ENCODE data around the gene MTHFSD. TPM values are rescaled to one million over a fixed set of nuclear protein-coding genes. Genes with fewer than 3 reads are reported as not detected.

The MTHFSD gene
- total RNA-seq, 1 experiment from 2014 or later: 4.7 TPM

DNA sequence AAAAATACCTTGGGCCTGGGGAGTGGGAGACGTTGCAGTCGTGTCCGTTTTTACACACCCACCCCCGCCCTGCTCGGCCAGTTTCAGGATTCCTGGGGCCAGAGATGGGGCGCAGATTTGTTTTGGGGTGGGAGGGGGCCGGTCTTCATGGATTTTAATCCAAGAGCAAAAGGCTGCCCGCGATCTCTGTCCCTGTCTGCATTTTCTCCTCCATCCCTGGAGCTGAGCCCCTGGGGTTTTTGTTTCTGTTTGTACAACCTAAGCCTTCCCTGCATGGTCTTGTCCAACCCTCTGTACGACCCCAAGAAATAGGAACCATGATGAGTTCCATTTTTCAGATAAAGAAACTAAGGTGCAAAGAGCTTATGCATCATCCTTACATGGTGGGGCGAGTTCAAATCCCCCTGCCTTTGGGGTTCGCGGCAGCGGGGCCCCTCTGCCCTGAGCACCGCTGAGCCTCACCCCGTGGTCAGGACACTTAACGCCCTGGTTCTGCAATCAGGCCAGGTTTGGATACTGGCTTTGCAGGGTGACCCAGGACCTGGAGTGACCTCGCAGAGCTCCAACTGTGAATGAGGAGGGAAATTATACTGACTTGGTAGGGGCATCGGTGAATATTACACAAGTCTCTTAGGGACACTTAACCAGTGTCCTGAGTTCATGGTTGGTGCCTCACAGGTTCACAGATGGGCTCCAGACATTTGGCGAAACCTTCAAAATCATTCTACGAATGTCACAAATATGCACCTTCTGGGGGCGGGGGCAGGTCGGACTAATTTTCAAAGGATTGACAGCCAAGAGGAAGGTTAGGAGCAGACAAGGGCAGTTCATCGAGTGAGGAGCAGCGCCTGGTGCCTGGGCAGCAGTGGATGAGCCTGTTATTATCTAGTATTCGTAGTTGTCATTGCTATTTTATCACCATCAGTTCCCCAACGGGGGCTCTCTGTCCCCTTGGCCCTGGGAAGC lies 48.9 kb downstream of the MTHFSD start:
- Histone ChIP-seq H4K20me1 (ENCODE audit: control insufficient read depth, insufficient read depth, insufficient read length) (no peaks in the 10 kb centered on the region), H3K9ac (ENCODE audit: extremely low read depth, insufficient read length, low read length) (no peak overlapping the region), H3K27me3 (ENCODE audit: insufficient read depth, low read length) (peaks cover 93% of the 10 kb centered on the region), H3K79me2 (ENCODE audit: insufficient read depth, low read length) (no peaks in the 10 kb centered on the region), H2BK20ac (ENCODE audit: low read depth, low read length, poor library complexity, severe bottlenecking) (no peak overlapping the region), H3K4me1 (ENCODE audit: insufficient read depth, low read length) (no peaks in the 10 kb centered on the region; the same call in 1 of the 2 replicates), H3K9me3 (ENCODE audit: control insufficient read depth, low read depth, low read length) (no peaks in the 10 kb centered on the region), H3K4ac (ENCODE audit: low read depth, low read length) (no peak overlapping the region), H4K5ac (ENCODE audit: insufficient read length, low read depth, low read length) (no peak overlapping the region), H3K14ac (ENCODE audit: insufficient read depth, low read length) (no peak overlapping the region), H3K23me2 (ENCODE audit: insufficient read length, low read depth, low read length, poor library complexity, severe bottlenecking) (peaks cover 12% of the 10 kb centered on the region), H2BK15ac (ENCODE audit: low read depth, low read length) (no peak overlapping the region), H3K79me1 (ENCODE audit: insufficient read depth, low read depth, low read length, poor library complexity, severe bottlenecking) (no peaks in the 10 kb centered on the region), H2AK5ac (ENCODE audit: insufficient read length, low read length) (no peak overlapping the region), H3K18ac (ENCODE audit: insufficient read length, low read depth, low read length) (no peak overlapping the region), H3K56ac (ENCODE audit: insufficient read length, low read depth, low read length) (no peak overlapping the region), H2AFZ (ENCODE audit: low read length) (no peak overlapping the region), H3K4me2 (ENCODE audit: insufficient read depth, insufficient read length, low read length) (no peak overlapping the region), H2BK120ac (ENCODE audit: low read depth, low read length, poor library complexity, severe bottlenecking) (no peak overlapping the region), H4K91ac (ENCODE audit: insufficient read length, low read depth, low read length) (no peak overlapping the region), H3K23ac (ENCODE audit: insufficient read length, low read depth, low read length) (no peak overlapping the region), H2BK12ac (ENCODE audit: insufficient read length, low read depth, low read length) (no peak overlapping the region), H3K27ac (ENCODE audit: insufficient read length, low read depth, low read length) (no peak overlapping the region), H3T11ph (ENCODE audit: low read length) (no peak overlapping the region), H4K8ac (replicated peaks; ENCODE audit: insufficient read length, low read depth, low read length) (no peak overlapping the region), H2BK5ac (ENCODE audit: insufficient read length, low read length) (no peak overlapping the region)
- peaks cover 98% of the 10 kb centered on the region for H3K27me3 Mint-ChIP-seq (ENCODE audit: low read depth)
- TF ChIP-seq, protein P1, sequence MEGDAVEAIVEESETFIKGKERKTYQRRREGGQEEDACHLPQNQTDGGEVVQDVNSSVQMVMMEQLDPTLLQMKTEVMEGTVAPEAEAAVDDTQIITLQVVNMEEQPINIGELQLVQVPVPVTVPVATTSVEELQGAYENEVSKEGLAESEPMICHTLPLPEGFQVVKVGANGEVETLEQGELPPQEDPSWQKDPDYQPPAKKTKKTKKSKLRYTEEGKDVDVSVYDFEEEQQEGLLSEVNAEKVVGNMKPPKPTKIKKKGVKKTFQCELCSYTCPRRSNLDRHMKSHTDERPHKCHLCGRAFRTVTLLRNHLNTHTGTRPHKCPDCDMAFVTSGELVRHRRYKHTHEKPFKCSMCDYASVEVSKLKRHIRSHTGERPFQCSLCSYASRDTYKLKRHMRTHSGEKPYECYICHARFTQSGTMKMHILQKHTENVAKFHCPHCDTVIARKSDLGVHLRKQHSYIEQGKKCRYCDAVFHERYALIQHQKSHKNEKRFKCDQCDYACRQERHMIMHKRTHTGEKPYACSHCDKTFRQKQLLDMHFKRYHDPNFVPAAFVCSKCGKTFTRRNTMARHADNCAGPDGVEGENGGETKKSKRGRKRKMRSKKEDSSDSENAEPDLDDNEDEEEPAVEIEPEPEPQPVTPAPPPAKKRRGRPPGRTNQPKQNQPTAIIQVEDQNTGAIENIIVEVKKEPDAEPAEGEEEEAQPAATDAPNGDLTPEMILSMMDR (conservative IDR thresholded peaks at IDR 0.05): no peak
- no CpG with 5 or more reads among the region's 27 CpGs for WGBS (ENCODE audit: extremely low coverage, insufficient read length, low lambda C conversion rate)
- no peak overlapping the region for H3K27ac Mint-ChIP-seq
- peaks cover 19 to 43% of the 10 kb centered on the region in 2 experiments for H3K4me1 Mint-ChIP-seq
- no peak for DNase-seq
- H3K36me3 Mint-ChIP-seq (ENCODE audit: insufficient read depth in 1 of 3, low read depth in 3 of 3): 0 out of 7 replicates have a peak, but pooled peaks cover 0 to 2% (median 0%) of the 10 kb centered on the region in 3 experiments
- H3K9me3 Mint-ChIP-seq: peaks cover 2 to 22% of the 10 kb centered on the region in 2 experiments; a peak in 4 of 5 replicates
- peak overlapping the region in 1 of 2 experiments; percentile 67; a peak in 3 of 5 replicates for H3K4me3 Mint-ChIP-seq
